Measurements from ENCODE around the gene ZBTB17. TPM values are rescaled to one million over a fixed set of nuclear protein-coding genes. Genes with fewer than 3 reads are reported as not detected.

Gene ZBTB17
- total and polyA plus RNA-seq, 2 experiments from 2014 or later = 21.9 to 26.6 TPM

DNA sequence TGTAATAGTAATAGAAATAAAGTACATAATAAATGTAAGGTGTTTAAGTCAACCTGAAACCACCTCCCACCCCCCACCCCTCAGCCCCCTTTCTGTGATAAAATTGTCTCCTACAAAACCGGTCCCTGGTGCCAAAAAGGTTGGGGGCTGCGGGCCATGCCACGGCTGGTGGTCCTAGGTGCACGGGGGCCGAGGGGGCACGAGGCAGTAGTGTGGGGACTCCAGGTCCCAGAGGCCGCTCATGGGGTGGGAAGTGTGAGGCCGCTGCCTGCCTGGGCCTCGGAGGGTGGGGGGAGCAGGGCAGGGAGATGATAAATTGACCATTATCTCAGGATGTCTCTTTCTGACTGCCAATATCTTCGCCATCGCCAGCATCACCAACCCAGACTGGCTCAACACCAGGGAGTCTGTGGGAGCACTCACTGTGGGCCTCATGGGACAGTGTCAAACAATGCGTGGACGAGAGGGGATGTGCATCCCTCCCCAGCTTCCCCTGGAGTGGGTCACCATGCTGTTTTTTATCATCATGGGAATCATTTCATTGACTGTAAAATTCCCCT is 6.5 kb downstream of the ZBTB17 start:
- TF ChIP-seq ZNF114 (CRISPR knock-in tag; IDR thresholded peaks at IDR 0.05) = no peak
- TF ChIP-seq CREB1 (CRISPR knock-in tag; IDR thresholded peaks at IDR 0.05; ENCODE audit: low read depth) = no peak
- no peak for TF ChIP-seq JUNB (IDR thresholded peaks at IDR 0.05; ENCODE audit: unreplicated experiment)
- TF ChIP-seq, protein P1, sequence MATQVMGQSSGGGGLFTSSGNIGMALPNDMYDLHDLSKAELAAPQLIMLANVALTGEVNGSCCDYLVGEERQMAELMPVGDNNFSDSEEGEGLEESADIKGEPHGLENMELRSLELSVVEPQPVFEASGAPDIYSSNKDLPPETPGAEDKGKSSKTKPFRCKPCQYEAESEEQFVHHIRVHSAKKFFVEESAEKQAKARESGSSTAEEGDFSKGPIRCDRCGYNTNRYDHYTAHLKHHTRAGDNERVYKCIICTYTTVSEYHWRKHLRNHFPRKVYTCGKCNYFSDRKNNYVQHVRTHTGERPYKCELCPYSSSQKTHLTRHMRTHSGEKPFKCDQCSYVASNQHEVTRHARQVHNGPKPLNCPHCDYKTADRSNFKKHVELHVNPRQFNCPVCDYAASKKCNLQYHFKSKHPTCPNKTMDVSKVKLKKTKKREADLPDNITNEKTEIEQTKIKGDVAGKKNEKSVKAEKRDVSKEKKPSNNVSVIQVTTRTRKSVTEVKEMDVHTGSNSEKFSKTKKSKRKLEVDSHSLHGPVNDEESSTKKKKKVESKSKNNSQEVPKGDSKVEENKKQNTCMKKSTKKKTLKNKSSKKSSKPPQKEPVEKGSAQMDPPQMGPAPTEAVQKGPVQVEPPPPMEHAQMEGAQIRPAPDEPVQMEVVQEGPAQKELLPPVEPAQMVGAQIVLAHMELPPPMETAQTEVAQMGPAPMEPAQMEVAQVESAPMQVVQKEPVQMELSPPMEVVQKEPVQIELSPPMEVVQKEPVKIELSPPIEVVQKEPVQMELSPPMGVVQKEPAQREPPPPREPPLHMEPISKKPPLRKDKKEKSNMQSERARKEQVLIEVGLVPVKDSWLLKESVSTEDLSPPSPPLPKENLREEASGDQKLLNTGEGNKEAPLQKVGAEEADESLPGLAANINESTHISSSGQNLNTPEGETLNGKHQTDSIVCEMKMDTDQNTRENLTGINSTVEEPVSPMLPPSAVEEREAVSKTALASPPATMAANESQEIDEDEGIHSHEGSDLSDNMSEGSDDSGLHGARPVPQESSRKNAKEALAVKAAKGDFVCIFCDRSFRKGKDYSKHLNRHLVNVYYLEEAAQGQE (IDR thresholded peaks at IDR 0.05; ENCODE audit: unreplicated experiment) = no peak
- no peak for TF ChIP-seq EZH2 (IDR thresholded peaks at IDR 0.05; ENCODE audit: low read depth, unreplicated experiment)
- TF ChIP-seq, protein P2, sequence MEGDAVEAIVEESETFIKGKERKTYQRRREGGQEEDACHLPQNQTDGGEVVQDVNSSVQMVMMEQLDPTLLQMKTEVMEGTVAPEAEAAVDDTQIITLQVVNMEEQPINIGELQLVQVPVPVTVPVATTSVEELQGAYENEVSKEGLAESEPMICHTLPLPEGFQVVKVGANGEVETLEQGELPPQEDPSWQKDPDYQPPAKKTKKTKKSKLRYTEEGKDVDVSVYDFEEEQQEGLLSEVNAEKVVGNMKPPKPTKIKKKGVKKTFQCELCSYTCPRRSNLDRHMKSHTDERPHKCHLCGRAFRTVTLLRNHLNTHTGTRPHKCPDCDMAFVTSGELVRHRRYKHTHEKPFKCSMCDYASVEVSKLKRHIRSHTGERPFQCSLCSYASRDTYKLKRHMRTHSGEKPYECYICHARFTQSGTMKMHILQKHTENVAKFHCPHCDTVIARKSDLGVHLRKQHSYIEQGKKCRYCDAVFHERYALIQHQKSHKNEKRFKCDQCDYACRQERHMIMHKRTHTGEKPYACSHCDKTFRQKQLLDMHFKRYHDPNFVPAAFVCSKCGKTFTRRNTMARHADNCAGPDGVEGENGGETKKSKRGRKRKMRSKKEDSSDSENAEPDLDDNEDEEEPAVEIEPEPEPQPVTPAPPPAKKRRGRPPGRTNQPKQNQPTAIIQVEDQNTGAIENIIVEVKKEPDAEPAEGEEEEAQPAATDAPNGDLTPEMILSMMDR (conservative IDR thresholded peaks at IDR 0.05; ENCODE audit: low read depth in 2 of 2) = no peak
- no peak for TF ChIP-seq POLR2AphosphoS5 (IDR thresholded peaks at IDR 0.05; ENCODE audit: low read depth)
- TF ChIP-seq NANOG (IDR thresholded peaks at IDR 0.05; ENCODE audit: borderline replicate concordance) = no peak
- TF ChIP-seq, protein P3, sequence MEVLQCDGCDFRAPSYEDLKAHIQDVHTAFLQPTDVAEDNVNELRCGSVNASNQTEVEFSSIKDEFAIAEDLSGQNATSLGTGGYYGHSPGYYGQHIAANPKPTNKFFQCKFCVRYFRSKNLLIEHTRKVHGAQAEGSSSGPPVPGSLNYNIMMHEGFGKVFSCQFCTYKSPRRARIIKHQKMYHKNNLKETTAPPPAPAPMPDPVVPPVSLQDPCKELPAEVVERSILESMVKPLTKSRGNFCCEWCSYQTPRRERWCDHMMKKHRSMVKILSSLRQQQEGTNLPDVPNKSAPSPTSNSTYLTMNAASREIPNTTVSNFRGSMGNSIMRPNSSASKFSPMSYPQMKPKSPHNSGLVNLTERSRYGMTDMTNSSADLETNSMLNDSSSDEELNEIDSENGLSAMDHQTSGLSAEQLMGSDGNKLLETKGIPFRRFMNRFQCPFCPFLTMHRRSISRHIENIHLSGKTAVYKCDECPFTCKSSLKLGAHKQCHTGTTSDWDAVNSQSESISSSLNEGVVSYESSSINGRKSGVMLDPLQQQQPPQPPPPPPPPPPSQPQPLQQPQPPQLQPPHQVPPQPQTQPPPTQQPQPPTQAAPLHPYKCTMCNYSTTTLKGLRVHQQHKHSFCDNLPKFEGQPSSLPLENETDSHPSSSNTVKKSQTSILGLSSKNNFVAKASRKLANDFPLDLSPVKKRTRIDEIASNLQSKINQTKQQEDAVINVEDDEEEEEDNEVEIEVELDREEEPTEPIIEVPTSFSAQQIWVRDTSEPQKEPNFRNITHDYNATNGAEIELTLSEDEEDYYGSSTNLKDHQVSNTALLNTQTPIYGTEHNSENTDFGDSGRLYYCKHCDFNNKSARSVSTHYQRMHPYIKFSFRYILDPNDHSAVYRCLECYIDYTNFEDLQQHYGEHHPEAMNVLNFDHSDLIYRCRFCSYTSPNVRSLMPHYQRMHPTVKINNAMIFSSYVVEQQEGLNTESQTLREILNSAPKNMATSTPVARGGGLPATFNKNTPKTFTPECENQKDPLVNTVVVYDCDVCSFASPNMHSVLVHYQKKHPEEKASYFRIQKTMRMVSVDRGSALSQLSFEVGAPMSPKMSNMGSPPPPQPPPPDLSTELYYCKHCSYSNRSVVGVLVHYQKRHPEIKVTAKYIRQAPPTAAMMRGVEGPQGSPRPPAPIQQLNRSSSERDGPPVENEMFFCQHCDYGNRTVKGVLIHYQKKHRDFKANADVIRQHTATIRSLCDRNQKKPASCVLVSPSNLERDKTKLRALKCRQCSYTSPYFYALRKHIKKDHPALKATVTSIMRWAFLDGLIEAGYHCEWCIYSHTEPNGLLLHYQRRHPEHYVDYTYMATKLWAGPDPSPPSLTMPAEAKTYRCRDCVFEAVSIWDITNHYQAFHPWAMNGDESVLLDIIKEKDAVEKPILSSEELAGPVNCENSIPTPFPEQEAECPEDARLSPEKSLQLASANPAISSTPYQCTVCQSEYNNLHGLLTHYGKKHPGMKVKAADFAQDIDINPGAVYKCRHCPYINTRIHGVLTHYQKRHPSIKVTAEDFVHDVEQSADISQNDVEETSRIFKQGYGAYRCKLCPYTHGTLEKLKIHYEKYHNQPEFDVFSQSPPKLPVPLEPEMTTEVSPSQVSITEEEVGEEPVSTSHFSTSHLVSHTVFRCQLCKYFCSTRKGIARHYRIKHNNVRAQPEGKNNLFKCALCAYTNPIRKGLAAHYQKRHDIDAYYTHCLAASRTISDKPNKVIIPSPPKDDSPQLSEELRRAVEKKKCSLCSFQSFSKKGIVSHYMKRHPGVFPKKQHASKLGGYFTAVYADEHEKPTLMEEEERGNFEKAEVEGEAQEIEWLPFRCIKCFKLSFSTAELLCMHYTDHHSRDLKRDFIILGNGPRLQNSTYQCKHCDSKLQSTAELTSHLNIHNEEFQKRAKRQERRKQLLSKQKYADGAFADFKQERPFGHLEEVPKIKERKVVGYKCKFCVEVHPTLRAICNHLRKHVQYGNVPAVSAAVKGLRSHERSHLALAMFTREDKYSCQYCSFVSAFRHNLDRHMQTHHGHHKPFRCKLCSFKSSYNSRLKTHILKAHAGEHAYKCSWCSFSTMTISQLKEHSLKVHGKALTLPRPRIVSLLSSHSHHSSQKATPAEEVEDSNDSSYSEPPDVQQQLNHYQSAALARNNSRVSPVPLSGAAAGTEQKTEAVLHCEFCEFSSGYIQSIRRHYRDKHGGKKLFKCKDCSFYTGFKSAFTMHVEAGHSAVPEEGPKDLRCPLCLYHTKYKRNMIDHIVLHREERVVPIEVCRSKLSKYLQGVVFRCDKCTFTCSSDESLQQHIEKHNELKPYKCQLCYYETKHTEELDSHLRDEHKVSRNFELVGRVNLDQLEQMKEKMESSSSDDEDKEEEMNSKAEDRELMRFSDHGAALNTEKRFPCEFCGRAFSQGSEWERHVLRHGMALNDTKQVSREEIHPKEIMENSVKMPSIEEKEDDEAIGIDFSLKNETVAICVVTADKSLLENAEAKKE (CRISPR knock-in tag; IDR thresholded peaks at IDR 0.05) = no peak
- no peak for TF ChIP-seq STAT1 (IDR thresholded peaks at IDR 0.05; ENCODE audit: unreplicated experiment)
- Histone ChIP-seq H3K4me3 (no peak overlapping the region), H2AFZ (no peak overlapping the region), H3K4me2 (no peak overlapping the region), H3K4me1 (ENCODE audit: insufficient read depth) (no peaks in the 10 kb centered on the region), H3K36me3 (ENCODE audit: insufficient read depth) (no peaks in the 10 kb centered on the region; the same call in 1 of the 2 replicates), H3K27me3 (ENCODE audit: insufficient read depth) (no peaks in the 10 kb centered on the region), H3F3A (replicated peaks; ENCODE audit: low read depth) (no peaks in the 10 kb centered on the region), H3K9me2 (ENCODE audit: insufficient read depth) (no peaks in the 10 kb centered on the region), H3K79me2 (replicated peaks; ENCODE audit: insufficient read depth) (peaks cover 15% of the 10 kb centered on the region), H3K27ac (ENCODE audit: low read depth) (no peak overlapping the region), H4K20me1 (replicated peaks; ENCODE audit: insufficient read depth) (peaks cover 6% of the 10 kb centered on the region; the same call in 1 of the 2 replicates)
- Mint-ChIP-seq H3K27me3 (ENCODE audit: insufficient read depth, low read depth, poor library complexity) (peaks cover 5% of the 10 kb centered on the region), H3K36me3 (ENCODE audit: low read depth) (peaks cover 42% of the 10 kb centered on the region), H3K4me1 (no peaks in the 10 kb centered on the region), H3K4me3 (no peak overlapping the region), H3K9me3 (peaks cover 19% of the 10 kb centered on the region), H3K27ac (no peak overlapping the region)
- ATAC-seq = no peak
- no peak for DNase-seq (ENCODE audit: low spot score)

Data from GM23338 (cell line).